HG03039 (cell line): ENCODE measurements around the gene CALB2.

ENCODE experiments used
- ATAC-seq: cut with Tn5 transposase; IDR thresholded peaks from one replicate; pipeline ENCODE4 v1.9.1; 2021; ENCODE audit warnings: mild to moderate bottlenecking, moderate library complexity; ENCODE audit not compliant: unreplicated experiment

The CALB2 gene

DNA sequence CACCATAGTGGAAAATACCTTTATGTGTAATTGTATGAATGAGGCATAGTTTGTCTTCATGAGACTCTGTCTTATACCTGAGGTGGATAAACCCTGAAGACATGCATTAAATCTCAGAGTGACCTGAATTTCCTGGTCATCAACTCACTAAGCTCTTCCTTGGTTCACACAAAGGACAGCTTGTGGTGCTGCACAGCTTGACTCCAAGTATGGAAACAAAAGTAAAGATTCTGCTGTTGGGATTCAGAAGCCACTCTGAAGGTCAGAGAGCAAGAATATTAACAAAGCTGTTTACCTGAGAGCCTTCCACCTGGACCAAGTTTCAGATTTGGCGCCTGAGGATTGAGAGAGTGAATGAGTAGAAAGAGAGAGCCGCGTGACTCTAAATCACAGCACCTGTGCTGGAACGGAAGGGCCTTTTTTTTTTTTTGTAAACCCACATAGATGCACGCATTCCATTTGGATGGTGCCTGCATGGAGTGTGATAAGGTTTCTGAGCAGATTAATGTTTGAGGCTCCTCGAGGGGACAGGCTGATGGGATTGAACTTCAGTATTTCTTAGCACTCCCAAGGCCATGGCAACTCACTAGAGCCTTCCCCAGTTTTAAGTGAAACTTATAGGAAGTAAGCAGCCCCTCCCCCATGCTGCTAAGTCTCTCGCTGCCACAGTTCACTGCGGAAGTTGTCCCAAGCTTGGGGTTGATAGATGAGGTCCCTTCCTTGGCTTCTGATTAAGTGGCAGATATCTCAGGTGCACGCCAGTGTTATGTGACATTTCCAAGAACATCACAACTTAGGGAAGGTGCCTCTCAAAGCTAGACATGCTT lies 28.7 kb downstream of the CALB2 start:
- no peak for ATAC-seq

DNA sequence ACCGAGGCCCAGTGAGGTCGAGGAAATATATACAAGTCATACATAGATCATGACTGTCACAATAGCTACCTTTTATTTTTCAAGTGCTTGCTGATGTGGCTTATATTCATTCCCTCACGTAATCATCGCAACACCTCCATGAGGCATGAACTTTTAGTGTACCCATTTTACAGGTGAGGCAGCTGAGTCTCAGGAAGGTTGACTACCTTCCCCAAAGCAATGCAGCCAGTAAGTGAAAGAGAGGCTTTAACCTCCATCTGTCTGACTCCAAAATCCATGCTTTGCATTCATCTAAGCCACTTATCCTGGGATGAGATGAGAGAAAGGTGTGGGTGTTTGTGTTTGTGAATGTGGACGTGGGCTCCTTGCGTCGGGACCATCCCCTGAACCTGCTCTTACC lies 30.8 kb downstream of the CALB2 start:
- ATAC-seq: no peak

DNA sequence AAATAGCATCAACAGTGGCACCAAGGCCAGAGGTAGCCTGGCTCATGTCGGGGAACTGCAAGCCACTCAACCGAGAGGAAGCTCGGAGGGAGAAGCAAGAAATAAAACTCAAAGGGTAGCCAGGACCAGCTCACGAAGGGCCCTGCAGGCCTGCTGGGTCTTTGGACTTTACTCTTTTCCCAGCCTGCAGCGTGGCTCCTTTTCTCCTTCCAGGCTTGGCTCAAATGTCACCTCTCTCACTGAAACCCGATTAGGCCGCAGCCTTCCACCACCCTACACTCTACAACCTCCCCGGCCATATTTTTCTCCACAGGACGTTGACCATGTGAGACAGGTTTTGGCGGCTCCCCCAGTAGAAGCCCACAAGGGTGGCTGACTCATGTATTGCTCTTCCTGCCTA lies 38.1 kb downstream of the CALB2 start:
- ATAC-seq: no peak

DNA sequence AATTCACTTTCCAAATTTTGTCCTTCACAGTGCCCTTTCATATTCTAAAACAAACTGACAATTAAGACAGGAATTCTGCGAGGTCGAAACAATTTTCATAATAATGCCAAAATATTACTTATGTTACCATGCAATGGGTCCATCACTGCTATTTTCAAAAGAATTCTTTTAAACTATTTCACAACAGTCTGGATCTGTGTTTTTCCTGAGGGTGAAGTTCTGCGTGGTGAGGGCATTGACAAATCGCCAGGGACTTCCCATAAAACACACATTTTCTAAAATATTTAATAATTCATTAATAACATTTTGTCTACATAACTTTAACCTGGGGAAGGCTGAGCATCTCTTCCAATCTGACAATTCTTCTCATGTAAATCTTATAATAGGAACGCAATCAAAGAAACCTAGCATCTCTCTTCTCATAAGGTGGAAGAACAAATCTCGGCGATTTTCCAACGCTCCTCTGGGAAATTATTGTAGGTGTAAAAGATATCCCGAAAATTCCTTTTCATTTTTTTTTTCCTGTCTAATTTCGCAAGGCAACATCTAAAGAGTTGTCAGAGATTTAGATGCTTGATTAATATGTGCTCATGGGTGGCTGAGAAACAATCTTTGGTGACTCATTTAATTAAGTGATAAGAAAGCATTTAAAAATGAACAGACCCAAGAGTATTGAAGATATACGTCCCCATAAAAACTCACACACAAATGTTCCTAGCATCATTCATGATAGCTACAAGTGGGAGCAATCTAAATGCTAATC lies 41.5 kb downstream of the CALB2 start:
- ATAC-seq: no peak

DNA sequence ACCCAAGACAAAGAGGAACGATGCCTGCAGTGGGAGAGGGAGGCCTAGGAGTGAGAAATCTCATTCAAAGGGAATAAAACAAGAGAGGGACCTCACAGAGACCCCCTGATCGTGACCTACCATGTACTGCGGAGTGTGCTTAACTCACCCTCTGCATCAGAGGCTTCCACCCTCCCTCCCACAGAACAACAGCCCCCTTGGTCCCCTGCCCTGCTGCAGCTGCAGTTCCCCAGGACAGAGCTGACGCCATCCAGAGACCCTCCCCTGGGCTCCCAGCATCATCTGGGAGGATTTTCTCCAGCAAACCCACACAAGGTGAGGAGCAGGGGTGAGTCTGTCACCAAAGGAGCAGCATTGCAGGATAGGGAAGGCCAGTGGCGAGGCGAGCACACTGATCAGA lies 43.5 kb downstream of the CALB2 start:
- ATAC-seq: no peak

DNA sequence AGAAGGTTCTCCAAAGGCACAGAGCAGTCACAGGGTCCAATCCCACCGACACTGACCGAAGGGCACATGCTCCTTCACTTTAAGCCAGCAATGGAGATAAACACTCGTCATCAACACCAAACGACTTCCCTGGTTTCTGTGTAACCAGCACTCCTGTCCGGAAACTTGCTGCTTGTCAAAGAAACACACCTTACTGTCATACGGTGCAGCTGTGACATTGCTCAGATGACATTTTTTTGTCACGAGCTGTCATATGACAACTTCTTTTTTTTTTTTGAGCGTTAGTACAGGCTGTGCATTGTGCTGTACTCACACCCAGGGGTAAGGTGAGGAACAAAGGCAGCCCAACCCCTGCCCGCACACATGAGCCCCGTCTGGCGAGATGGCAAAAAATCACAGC lies 44.2 kb downstream of the CALB2 start:
- ATAC-seq: no peak

DNA sequence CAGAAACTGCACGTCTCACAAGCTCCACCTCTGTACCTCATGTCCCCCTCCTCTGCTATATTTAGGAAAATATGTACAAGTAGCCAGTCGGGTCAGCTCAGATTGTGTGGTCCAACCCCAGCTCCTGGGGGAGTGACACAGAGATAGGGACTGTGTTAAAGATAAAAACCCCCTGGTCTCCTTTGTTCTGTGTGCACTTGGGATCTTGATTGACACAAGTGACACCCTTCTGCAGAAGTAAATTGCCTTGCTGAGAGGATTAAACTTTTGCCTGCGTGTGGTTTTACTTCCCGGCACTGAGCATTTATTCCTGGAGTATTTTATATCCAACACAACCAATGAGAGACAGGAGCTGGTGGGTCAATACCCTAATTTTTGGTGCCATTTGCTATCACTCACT lies 45.8 kb downstream of the CALB2 start:
- ATAC-seq: no peak

DNA sequence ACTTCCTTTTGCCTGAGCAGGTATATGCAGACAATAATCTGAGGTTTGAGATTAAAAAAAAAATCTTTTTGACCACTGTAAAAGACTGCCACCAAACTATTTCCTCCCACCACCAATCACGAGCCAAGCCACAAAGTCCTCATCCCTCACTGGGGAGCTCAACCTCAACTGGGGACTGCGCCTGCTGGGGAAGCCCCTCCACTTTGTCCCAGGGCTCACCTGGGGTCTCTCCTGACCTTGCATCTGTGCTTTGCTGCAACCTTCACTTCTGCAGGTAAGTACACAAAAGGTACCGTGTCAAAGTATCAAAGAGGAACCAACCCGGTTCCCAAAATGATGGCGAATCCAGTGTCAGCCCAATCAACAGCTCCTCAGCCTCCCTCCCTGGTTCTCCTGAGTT lies 47.8 kb downstream of the CALB2 start:
- no peak for ATAC-seq

DNA sequence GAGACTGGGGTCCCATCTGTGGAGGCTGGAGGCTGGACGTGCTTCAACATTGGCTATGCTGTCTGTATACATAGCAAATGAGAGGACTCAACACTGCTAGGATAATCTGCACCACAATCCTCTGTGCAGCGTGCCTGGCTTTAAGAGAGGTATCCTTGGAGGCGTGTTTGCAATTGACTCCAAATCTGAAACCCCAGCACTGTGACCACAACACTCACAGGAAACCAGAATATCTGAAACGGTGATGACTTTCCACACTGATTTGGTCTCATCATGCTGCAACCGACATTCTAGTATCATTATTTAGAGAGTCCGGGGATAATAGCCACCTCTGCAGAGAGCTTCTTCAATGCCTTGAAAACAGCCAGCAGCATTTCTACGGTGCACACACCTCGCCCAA lies 48.2 kb downstream of the CALB2 start:
- ATAC-seq: no peak

DNA sequence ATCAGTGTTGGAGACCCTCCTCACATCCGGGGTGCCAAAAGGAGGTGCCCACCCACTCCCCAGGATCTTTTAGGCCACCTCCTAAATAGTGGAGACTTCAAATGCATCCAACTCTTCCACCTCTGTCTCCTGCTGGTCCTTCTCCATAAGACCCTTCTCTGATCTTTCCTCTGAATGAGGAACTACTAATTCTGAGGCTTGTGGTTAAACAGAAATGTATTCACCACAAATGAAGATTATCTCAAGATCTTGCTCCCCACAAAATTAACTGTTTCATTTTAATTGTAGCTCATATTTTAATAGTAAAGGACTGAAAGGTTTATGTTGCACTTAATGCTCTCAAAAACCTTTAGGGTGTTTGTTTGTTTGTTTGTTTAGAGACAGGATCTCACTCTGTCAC lies 49.2 kb downstream of the CALB2 start:
- ATAC-seq: no peak

DNA sequence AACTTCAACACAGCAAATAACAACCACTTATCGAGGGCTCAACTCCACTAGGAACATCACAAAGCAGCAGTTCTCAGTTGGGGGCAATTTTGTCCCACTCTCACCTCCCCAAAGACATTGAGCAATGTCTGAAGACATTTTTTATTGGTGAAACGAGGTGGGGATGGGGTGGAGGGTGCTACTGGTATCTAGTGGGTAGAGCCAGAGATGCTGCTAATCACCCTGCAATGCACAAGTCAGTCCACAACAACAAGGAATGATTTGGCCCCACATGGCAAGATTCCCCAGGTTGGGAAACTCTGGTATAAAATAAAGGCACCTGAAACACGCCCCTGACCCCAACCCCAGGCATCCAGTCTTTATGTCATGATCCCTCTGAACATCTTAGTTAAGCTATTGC lies 50.0 kb downstream of the CALB2 start:
- ATAC-seq: no peak

DNA sequence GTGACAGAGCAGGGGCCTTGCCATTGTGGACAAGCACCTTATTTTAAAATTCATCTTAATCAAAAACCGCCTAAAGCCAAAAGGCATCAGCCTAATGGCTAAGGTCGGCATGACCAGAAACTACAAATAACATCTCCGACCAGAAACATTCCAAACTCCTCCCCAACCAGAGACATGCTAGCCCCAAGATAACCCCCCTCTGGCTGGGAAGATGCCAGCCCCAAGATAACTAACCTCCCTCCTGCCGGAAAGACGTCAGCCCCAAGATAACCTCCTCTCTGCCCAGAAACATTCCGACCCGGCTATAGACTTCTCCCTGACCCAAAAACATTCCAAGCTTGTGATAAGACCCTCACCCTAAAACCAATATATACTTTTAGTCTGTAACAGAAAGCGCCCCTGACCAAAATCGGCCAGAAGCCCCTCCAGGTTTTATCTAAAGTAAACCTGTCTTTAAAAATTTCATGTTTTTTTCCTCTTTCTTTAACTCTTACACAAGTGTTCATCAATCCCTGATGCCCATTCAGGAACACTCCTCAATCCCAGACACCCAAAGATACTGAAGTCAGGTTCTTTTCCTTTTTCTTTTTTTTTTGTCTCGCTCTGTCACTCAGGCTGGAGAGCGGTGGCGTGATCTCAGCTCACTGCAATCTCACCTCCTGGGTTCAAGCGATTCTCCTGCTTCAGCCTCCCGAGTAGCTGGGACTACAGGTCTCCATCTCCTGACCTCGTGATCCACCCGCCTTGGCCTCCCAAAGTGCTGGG lies 50.7 kb downstream of the CALB2 start:
- ATAC-seq: no peak

DNA sequence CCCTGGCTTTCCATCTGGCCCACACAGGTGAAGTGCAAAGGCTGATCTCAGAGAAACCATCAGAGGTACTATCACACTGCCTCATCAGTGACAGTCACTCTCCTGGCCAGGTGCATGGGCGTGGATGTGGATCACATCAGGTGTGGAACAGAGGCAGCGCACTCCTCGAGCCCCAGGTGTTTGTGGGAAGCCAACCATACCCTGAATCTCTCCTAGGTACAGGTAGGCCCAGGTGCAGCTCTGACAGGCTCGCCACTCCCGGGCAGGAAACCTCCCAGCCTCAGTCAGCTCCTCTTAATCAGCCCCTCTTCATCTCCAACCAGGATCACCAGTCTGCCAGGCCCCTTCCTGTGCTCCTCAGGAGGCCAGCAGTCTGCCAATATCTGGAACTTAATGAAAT lies 51.6 kb downstream of the CALB2 start:
- ATAC-seq: no peak

DNA sequence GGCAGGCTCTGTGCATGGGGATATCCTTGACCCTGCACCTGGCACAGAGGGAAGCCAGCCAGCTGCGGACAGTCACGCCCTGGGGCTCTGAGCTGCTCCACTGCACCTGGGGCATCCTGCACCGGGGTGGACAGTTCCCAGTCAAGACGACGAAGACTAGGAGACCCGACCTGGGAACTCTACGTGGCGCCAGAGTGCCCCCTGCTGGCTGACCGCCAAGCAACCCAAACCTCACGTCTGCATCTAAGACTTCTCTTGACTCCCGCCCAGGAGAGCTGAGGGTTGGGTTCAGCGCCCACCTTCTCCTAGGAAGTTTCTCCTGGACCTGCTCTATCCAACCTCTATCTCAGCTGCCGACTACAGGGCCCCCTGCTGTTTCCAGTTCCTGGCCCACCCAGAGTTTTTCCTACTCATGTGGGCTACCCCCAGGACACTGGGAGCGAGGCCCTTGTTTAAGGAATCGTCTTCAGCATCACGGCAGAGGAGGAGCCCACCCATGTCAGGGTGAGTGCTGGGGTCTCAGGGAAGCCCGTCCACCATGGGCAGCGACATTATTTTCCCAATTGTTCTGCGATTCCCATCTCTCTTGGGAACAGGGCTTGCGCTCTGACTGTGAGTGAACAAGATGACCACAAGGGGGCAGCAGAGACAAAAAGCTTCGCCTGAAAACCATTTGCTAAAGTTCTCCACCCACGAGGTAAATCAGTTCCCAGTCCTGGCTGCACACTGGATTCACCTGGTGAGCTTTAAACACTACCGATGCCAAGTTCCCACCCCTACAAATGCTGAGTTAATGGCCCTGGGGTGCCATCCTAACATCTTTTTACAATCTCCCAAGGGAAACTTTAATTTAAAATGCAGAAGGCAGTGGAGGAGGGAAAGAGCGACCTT lies 54.0 kb downstream of the CALB2 start:
- ATAC-seq: peak; percentile 54

DNA sequence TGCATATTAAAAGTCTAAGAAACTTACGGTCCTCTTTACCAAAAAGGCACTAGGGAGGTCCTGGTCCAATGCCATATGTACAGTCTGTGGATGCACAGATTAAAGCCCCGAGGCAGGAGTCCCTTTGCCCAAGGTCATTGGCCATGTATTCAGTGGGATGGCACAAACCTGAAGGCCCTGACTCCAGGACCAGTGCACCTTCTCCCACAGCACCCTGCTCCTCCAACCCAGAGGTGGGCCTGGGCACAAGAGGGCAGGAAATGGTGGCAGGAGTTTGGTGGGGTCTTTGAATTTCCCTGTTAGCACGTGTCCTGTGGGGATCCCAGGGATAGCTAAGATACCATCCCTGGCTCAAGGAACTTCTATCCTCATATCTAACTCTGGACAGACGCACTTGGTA lies 54.8 kb downstream of the CALB2 start:
- no peak for ATAC-seq

DNA sequence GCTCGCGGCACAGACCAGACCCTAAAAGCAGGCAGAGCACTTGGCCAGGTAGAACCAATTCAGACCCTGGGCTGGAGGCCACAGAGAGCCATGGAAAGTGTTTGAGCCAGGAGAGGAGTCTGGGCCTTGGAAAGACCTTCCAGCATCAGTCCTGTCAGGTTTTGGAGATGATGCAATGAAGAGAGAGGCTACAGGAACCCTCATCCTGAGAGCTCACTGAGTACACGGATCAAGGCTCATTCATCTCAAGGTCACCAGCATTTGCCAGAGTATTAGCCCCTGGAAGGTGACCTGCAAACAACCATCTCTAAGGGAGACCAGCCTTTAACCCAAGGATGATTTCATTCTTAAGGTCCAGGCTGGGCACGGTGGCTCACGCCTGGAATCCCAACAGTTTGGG lies 55.5 kb downstream of the CALB2 start:
- no peak for ATAC-seq

DNA sequence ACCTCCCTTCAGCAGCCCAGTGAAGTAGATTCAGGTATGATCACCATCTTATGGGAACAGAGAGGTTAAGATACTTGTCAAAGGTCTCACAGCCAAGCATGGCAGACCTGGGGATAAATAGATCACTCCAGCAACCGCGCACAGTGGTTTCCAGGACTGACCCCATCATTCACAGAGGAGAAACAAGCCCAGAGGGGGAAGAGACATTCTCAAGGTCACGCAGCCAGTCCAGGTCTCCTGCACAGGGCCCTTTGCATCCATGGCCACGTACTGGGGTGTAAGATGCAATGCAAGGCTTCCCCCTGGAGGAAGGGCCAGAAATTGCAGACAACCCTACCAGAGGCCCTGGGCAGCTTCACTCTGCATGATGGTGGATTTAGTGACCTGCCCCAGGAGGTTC lies 63.4 kb downstream of the CALB2 start:
- ATAC-seq: no peak

DNA sequence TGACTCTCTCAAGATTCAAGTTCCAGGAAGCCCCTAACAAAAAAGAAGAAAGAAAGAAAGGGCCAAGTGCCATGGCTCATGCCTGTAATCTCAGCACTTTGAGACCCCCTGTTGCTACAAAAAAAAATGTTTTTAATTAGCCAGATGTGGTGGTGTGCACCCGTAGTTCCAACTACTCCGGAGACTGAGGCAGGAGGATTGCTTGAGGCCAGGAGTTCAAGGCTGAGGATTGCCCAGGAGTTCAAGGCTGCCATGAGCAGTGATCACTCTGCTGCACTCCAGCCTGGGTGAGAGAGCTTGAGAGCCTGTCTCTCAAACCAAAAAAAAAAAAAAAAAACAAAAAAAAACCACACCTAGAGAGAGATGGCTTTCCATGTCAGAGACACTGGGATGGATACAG lies 64.5 kb downstream of the CALB2 start:
- ATAC-seq: no peak

DNA sequence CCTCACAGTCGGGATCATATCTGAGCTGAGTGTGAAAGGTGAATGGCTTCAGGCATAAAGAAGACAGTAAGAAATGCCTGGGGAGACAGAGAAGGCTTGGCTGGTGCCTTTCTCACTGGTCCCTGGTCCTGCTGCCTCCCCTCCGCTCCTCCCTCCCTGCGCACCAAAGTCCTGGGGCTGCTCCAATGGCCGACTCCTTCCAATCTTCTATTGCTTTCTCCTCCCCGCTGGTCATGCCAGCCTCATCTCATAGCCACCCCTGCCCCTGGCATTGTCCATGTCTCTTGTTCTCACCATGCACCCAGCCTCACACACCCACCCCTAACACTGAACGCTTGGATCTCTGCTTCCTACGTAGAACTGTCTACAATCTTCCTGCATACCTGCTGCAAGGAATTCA lies 65.3 kb downstream of the CALB2 start:
- ATAC-seq: no peak

DNA sequence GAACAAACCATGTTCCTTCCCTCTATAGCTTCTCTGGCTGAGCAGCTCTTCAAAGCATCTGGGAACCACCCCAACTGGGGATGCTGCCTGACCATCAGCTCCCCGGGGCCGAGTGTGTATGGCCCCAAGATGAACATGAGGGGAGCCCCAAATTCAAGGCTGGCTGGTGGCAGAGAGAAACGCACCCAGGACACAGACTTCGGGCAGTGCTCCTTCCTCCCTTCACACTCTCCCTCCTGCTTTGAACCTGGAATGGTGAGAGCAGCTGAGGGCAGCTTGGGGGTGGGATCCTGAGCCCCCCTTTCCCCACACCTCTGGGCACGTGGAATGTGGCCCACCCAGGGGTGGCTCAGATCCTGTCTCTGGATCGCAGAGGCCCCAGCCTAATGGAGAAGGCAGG lies 66.1 kb downstream of the CALB2 start:
- no peak for ATAC-seq

DNA sequence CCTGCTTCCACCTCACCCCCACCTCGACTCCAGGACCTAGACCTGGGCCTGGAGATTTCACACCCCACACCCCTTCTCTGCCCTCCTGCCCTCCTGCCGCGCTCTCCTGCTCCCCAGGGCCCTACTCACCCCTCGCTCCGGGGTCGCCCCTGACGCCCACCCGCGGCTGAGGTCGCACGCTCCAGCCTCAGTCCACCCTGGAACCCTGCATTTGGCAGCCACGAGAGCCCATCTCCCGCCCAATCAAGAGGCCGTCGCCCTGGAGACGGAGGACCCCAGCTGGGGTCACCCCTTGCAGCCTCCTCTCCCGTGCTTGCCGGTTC lies 67.2 kb downstream of the CALB2 start:
- ATAC-seq: no peak
